Activated CD4-positive, alpha-beta memory T cell treated with anti-CD3 and anti-CD28 coated beads for 36 hours (primary cell): Measurements from ENCODE around the gene ATOSB. TPM values are rescaled to one million over a fixed set of nuclear protein-coding genes. Genes with fewer than 3 reads are reported as not detected.

Experiments used
- CTCF ChIA-PET: fragments of 350-600 bp; sonication (Branson Sonifier 250); formaldehyde crosslinking; loops from one replicate; lab custom pipeline; 2021; ENCODE audit warnings: antibody characterized with exemption, inconsistent platforms; lab: Charles Lee
- POLR2A ChIA-PET: fragments of 350-600 bp; sonication (Branson Sonifier 250); formaldehyde crosslinking; loops from one replicate; lab custom pipeline; 2021; ENCODE audit warnings: antibody characterized with exemption; lab: Charles Lee
- DNase-seq: peaks from one replicate; pipeline ENCODE4 v3.0.0-alpha.2; 2020
- H3K27ac Mint-ChIP-seq: one replicate; pipeline ENCODE4 v1.8.0; 2021; ENCODE audit warnings: mixed read lengths
- H3K27me3 Mint-ChIP-seq: one replicate; pipeline ENCODE4 v1.8.0; 2021; ENCODE audit warnings: mixed read lengths
- H3K36me3 Mint-ChIP-seq: one replicate; pipeline ENCODE4 v1.8.0; 2021; ENCODE audit warnings: mixed read lengths
- H3K4me1 Mint-ChIP-seq: one replicate; pipeline ENCODE4 v1.8.0; 2021; ENCODE audit warnings: low read depth, mixed read lengths
- H3K4me3 Mint-ChIP-seq: one replicate; pipeline ENCODE4 v1.8.0; 2021; ENCODE audit warnings: mild to moderate bottlenecking, mixed read lengths
- H3K9me3 Mint-ChIP-seq: one replicate; pipeline ENCODE4 v1.8.0; 2021; ENCODE audit warnings: mixed read lengths
- intact Hi-C: fragments of 100-400 bp; cut with micrococcal nuclease; formaldehyde crosslinking; loops from one replicate; pipeline ENCODE4 v1.15.1; 2023
- total RNA-seq, 2 experiments: library from RNA; stranded (reverse); gene quantifications; one replicate each; pipeline ENCODE4 v1.2.3, GENCODE V29; 2021

Gene ATOSB
- total RNA-seq, 2 experiments from 2014 or later: 9.1 to 9.6 TPM

- POLR2A ChIA-PET: interaction anchor here (0.6 to 6.6 kb wide), 6 partner anchors 8 to 39 kb away, joined by 4 to 37 read pairs (median 8); partner anchors contain the start of genes FANCG, PIGO, STOML2 and VCP
- DNase-seq: peak; percentile 98
- CTCF ChIA-PET: interaction anchor here (0.9 to 3.7 kb wide), 4 partner anchors 8 to 446 kb away, joined by 3 to 26 read pairs (median 4); partner anchors contain the start of genes PIGO and STOML2
- peaks cover 42% of the 10 kb centered on the region for H3K4me1 Mint-ChIP-seq
- no peaks in the 10 kb centered on the region for H3K36me3 Mint-ChIP-seq
- peak overlapping the region; percentile 81 for H3K27ac Mint-ChIP-seq
- H3K27me3 Mint-ChIP-seq: no peaks in the 10 kb centered on the region
- no peaks in the 10 kb centered on the region for H3K9me3 Mint-ChIP-seq
- intact Hi-C loops: loop anchor here (1.0 to 5.0 kb wide), 8 partner anchors 8 to 706 kb away; partner anchors contain the start of genes CREB3, DNAJB5, HINT2 and PIGO
- peak overlapping the region; percentile 75 for H3K4me3 Mint-ChIP-seq
These were observed 4.4 kb downstream of the ATOSB start for GRCh38 chr9:35111001-35111933.

GRCh38 chr9:35110327-35110761 lies 5.3 kb downstream of the ATOSB start:
- H3K9me3 Mint-ChIP-seq: no peaks in the 10 kb centered on the region
- POLR2A ChIA-PET: interaction anchor here (0.6 to 6.6 kb wide), 3 partner anchors 14 to 39 kb away, joined by 4 to 37 read pairs (median 6); partner anchors contain the start of genes PIGO and VCP

GRCh38 chr9:35108946-35109575 lies 6.6 kb downstream of the ATOSB start:
- intact Hi-C loops: no loop called here
- Mint-ChIP-seq H3K27ac (no peak overlapping the region), H3K4me1 (peaks cover 25% of the 10 kb centered on the region), H3K4me3 (no peak overlapping the region), H3K36me3 (peaks cover 5% of the 10 kb centered on the region), H3K9me3 (no peaks in the 10 kb centered on the region), H3K27me3 (no peaks in the 10 kb centered on the region)
- DNase-seq: no peak
- ChIA-PET POLR2A (interaction anchor here (1.4 kb wide), 1 partner anchor 38 kb away, joined by 4 read pairs; no protein-coding TSS in a partner anchor), CTCF (interaction anchor here (1.5 to 3.7 kb wide), 2 partner anchors 14 to 36 kb away, joined by 3 to 26 read pairs; partner anchors contain the start of genes PIGO and VCP)

More at GRCh38 chr9:35110327-35110761, 5.3 kb downstream of the ATOSB start:
- DNase-seq: no peak
- peak overlapping the region; percentile 75 for H3K4me3 Mint-ChIP-seq
- H3K27me3 Mint-ChIP-seq: no peaks in the 10 kb centered on the region
- H3K4me1 Mint-ChIP-seq: peaks cover 37% of the 10 kb centered on the region
- peaks cover 5% of the 10 kb centered on the region for H3K36me3 Mint-ChIP-seq
- CTCF ChIA-PET: interaction anchor here (3.7 kb wide), 1 partner anchor 15 kb away, joined by 26 read pairs; the partner anchor contains the start of gene PIGO
- intact Hi-C loops: loop anchor here (2.0 to 5.0 kb wide), 5 partner anchors 14 to 707 kb away; partner anchors contain the start of genes CREB3, HINT2, PIGO and TLN1
- no peak overlapping the region for H3K27ac Mint-ChIP-seq

- Mint-ChIP-seq H3K4me3 (no peak overlapping the region), H3K36me3 (peaks cover 5% of the 10 kb centered on the region), H3K4me1 (peaks cover 23% of the 10 kb centered on the region), H3K27me3 (no peaks in the 10 kb centered on the region), H3K9me3 (no peaks in the 10 kb centered on the region), H3K27ac (no peak overlapping the region)
- ChIA-PET CTCF (interaction anchor here (1.2 to 1.5 kb wide), 2 partner anchors 12 to 36 kb away, joined by 3 read pairs; partner anchors contain the start of genes PIGO and VCP), POLR2A (interaction anchor here (1.4 kb wide), 1 partner anchor 38 kb away, joined by 4 read pairs; no protein-coding TSS in a partner anchor)
- no peak for DNase-seq
- intact Hi-C loops: no loop called here
These were observed 7.2 kb downstream of the ATOSB start for GRCh38 chr9:35108461-35108860.

- DNase-seq: no peak
- intact Hi-C loops: no loop called here
- Mint-ChIP-seq H3K4me1 (peaks cover 29% of the 10 kb centered on the region), H3K27ac (no peak overlapping the region), H3K9me3 (no peaks in the 10 kb centered on the region), H3K27me3 (no peaks in the 10 kb centered on the region), H3K36me3 (peaks cover 9% of the 10 kb centered on the region), H3K4me3 (no peak overlapping the region)
- ChIA-PET CTCF (interaction anchor here (0.6 to 1.5 kb wide), 4 partner anchors 11 to 208 kb away, joined by 3 to 5 read pairs (median 3); partner anchors contain the start of genes PIGO and VCP), POLR2A (no interaction called here)
These were observed 8.1 kb downstream of the ATOSB start for GRCh38 chr9:35107297-35108290.

GRCh38 chr9:35106343-35106730 lies 9.3 kb downstream of the ATOSB start:
- H3K9me3 Mint-ChIP-seq: no peaks in the 10 kb centered on the region
- no peak overlapping the region for H3K27ac Mint-ChIP-seq
- H3K36me3 Mint-ChIP-seq: peaks cover 15% of the 10 kb centered on the region
- intact Hi-C loops: no loop called here
- H3K4me3 Mint-ChIP-seq: no peak overlapping the region
- CTCF ChIA-PET: interaction anchor here (1.3 kb wide), 1 partner anchor 9 kb away, joined by 3 read pairs; the partner anchor contains the start of gene ATOSB
- POLR2A ChIA-PET: interaction anchor here (1.6 kb wide), 1 partner anchor 10 kb away, joined by 4 read pairs; the partner anchor contains the start of gene PIGO
- no peaks in the 10 kb centered on the region for H3K27me3 Mint-ChIP-seq
- H3K4me1 Mint-ChIP-seq: peaks cover 30% of the 10 kb centered on the region
- no peak for DNase-seq

GRCh38 chr9:35105571-35106342 lies 9.9 kb downstream of the ATOSB start:
- ChIA-PET POLR2A (interaction anchor here (0.6 to 1.6 kb wide), 2 partner anchors 9 to 66 kb away, joined by 4 read pairs; partner anchors contain the start of gene PIGO), CTCF (interaction anchor here (0.8 to 1.3 kb wide), 3 partner anchors 9 to 624 kb away, joined by 3 read pairs; partner anchors contain the start of genes ATOSB and PIGO)
- intact Hi-C loops: no loop called here
- Mint-ChIP-seq H3K36me3 (peaks cover 21% of the 10 kb centered on the region), H3K27ac (no peak overlapping the region), H3K4me3 (no peak overlapping the region), H3K9me3 (no peaks in the 10 kb centered on the region), H3K27me3 (no peaks in the 10 kb centered on the region), H3K4me1 (peaks cover 33% of the 10 kb centered on the region)
- no peak for DNase-seq

GRCh38 chr9:35105126-35105525 lies 10.5 kb downstream of the ATOSB start:
- H3K9me3 Mint-ChIP-seq: no peaks in the 10 kb centered on the region
- no peak overlapping the region for H3K4me3 Mint-ChIP-seq
- no peak overlapping the region for H3K27ac Mint-ChIP-seq
- no peaks in the 10 kb centered on the region for H3K27me3 Mint-ChIP-seq
- CTCF ChIA-PET: interaction anchor here (0.8 to 2.6 kb wide), 4 partner anchors 8 to 624 kb away, joined by 3 to 11 read pairs (median 6); partner anchors contain the start of genes FANCG and PIGO
- intact Hi-C loops: no loop called here
- peaks cover 30% of the 10 kb centered on the region for H3K4me1 Mint-ChIP-seq
- no peak for DNase-seq
- POLR2A ChIA-PET: interaction anchor here (0.6 to 2.7 kb wide), 3 partner anchors 8 to 66 kb away, joined by 4 to 36 read pairs (median 4); partner anchors contain the start of genes PIGO and VCP
- H3K36me3 Mint-ChIP-seq: peaks cover 27% of the 10 kb centered on the region

GRCh38 chr9:35104586-35104985 lies 11.1 kb downstream of the ATOSB start:
- ChIA-PET CTCF (interaction anchor here (1.1 to 3.3 kb wide), 6 partner anchors 8 to 53 kb away, joined by 3 to 15 read pairs (median 10); partner anchors contain the start of genes ATOSB, FANCG, PIGO and VCP), POLR2A (interaction anchor here (1.1 to 2.7 kb wide), 4 partner anchors 8 to 33 kb away, joined by 3 to 36 read pairs (median 10); partner anchors contain the start of genes PIGO and VCP)
- Mint-ChIP-seq H3K9me3 (no peaks in the 10 kb centered on the region), H3K27ac (peak overlapping the region; percentile 28), H3K4me1 (peaks cover 28% of the 10 kb centered on the region), H3K27me3 (no peaks in the 10 kb centered on the region), H3K36me3 (peaks cover 31% of the 10 kb centered on the region), H3K4me3 (no peak overlapping the region)
- intact Hi-C loops: no loop called here
- no peak for DNase-seq
